ENCODE measurements around the gene PDE4D.

PDE4D gene

GRCh38 chr5:59390989-59391388 lies 502.5 kb downstream of the PDE4D start:
- ATAC-seq = no peak
- TF ChIP-seq ZC3H10 (CRISPR knock-in tag; IDR thresholded peaks at IDR 0.05) (no peak), SNAI2 (CRISPR knock-in tag; IDR thresholded peaks at IDR 0.05) (no peak), BACH2 (CRISPR knock-in tag; IDR thresholded peaks at IDR 0.05; ENCODE audit: borderline replicate concordance) (no peak), ZFP30 (CRISPR knock-in tag; IDR thresholded peaks at IDR 0.05) (no peak), PPARA (CRISPR knock-in tag; IDR thresholded peaks at IDR 0.05; ENCODE audit: borderline replicate concordance) (no peak), ZNF70 (CRISPR knock-in tag; IDR thresholded peaks at IDR 0.05) (no peak), GLIS3 (CRISPR knock-in tag; IDR thresholded peaks at IDR 0.05) (no peak), TSHZ2 (CRISPR knock-in tag; IDR thresholded peaks at IDR 0.05) (no peak), CSDC2 (CRISPR knock-in tag; IDR thresholded peaks at IDR 0.05) (no peak), ZNF565 (CRISPR knock-in tag; conservative IDR thresholded peaks at IDR 0.05; ENCODE audit: low read depth) (no peak), TOX (CRISPR knock-in tag; IDR thresholded peaks at IDR 0.05; ENCODE audit: borderline replicate concordance) (no peak), ARNTL (CRISPR knock-in tag; IDR thresholded peaks at IDR 0.05; ENCODE audit: borderline replicate concordance, low read depth) (no peak), ISL1 (CRISPR knock-in tag; IDR thresholded peaks at IDR 0.05) (no peak), OSR1 (CRISPR knock-in tag; IDR thresholded peaks at IDR 0.05) (no peak)
- TF ChIP-seq, protein P1, sequence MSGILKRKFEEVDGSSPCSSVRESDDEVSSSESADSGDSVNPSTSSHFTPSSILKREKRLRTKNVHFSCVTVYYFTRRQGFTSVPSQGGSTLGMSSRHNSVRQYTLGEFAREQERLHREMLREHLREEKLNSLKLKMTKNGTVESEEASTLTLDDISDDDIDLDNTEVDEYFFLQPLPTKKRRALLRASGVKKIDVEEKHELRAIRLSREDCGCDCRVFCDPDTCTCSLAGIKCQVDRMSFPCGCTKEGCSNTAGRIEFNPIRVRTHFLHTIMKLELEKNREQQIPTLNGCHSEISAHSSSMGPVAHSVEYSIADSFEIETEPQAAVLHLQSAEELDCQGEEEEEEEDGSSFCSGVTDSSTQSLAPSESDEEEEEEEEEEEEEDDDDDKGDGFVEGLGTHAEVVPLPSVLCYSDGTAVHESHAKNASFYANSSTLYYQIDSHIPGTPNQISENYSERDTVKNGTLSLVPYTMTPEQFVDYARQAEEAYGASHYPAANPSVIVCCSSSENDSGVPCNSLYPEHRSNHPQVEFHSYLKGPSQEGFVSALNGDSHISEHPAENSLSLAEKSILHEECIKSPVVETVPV (CRISPR knock-in tag; IDR thresholded peaks at IDR 0.05) = no peak
- TF ChIP-seq, protein P2, sequence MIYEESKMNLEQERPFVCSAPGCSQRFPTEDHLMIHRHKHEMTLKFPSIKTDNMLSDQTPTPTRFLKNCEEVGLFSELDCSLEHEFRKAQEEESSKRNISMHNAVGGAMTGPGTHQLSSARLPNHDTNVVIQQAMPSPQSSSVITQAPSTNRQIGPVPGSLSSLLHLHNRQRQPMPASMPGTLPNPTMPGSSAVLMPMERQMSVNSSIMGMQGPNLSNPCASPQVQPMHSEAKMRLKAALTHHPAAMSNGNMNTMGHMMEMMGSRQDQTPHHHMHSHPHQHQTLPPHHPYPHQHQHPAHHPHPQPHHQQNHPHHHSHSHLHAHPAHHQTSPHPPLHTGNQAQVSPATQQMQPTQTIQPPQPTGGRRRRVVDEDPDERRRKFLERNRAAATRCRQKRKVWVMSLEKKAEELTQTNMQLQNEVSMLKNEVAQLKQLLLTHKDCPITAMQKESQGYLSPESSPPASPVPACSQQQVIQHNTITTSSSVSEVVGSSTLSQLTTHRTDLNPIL (CRISPR knock-in tag; IDR thresholded peaks at IDR 0.05; ENCODE audit: low read depth) = no peak

DNA sequence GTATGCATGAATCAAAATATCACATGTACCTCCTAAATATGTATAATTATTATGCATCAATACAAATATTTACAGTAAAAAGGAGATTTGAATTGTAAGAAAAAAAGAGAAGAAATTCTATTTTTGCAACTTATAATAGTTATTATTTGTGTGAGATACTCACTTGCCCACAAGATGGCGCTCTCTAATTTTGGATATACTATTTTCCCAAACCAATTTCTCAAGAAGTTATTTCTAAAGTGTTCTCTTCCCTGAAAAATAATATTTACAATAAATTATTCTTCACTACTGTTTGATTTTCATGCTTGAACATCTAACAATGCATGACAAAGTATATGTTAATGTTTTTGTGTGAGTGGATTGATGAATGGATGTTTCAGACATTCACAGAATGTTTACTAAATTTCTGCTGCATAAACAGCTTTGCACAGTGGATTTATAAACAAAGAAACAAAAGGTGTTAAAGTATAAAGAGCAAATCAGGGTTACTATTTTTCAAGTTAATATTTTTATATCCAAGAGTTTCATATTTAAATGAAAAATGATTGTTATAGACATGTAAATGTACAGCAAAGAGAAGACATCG lies 503.4 kb downstream of the PDE4D start:
- TF ChIP-seq BACH2 (CRISPR knock-in tag; IDR thresholded peaks at IDR 0.05; ENCODE audit: borderline replicate concordance) = no peak
- TF ChIP-seq ZNF70 (CRISPR knock-in tag; IDR thresholded peaks at IDR 0.05) = no peak
- TF ChIP-seq CSDC2 (CRISPR knock-in tag; IDR thresholded peaks at IDR 0.05) = no peak
- TF ChIP-seq, protein P3, sequence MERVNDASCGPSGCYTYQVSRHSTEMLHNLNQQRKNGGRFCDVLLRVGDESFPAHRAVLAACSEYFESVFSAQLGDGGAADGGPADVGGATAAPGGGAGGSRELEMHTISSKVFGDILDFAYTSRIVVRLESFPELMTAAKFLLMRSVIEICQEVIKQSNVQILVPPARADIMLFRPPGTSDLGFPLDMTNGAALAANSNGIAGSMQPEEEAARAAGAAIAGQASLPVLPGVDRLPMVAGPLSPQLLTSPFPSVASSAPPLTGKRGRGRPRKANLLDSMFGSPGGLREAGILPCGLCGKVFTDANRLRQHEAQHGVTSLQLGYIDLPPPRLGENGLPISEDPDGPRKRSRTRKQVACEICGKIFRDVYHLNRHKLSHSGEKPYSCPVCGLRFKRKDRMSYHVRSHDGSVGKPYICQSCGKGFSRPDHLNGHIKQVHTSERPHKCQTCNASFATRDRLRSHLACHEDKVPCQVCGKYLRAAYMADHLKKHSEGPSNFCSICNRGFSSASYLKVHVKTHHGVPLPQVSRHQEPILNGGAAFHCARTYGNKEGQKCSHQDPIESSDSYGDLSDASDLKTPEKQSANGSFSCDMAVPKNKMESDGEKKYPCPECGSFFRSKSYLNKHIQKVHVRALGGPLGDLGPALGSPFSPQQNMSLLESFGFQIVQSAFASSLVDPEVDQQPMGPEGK (CRISPR knock-in tag; IDR thresholded peaks at IDR 0.05; ENCODE audit: borderline replicate concordance) = no peak
- no peak for TF ChIP-seq GLIS3 (CRISPR knock-in tag; IDR thresholded peaks at IDR 0.05)
- TF ChIP-seq TCF4 (CRISPR knock-in tag; IDR thresholded peaks at IDR 0.05; ENCODE audit: borderline replicate concordance) = no peak
- TF ChIP-seq SNAI2 (CRISPR knock-in tag; IDR thresholded peaks at IDR 0.05) = no peak
- no peak for TF ChIP-seq TOX (CRISPR knock-in tag; IDR thresholded peaks at IDR 0.05; ENCODE audit: borderline replicate concordance)
- TF ChIP-seq, protein P4, sequence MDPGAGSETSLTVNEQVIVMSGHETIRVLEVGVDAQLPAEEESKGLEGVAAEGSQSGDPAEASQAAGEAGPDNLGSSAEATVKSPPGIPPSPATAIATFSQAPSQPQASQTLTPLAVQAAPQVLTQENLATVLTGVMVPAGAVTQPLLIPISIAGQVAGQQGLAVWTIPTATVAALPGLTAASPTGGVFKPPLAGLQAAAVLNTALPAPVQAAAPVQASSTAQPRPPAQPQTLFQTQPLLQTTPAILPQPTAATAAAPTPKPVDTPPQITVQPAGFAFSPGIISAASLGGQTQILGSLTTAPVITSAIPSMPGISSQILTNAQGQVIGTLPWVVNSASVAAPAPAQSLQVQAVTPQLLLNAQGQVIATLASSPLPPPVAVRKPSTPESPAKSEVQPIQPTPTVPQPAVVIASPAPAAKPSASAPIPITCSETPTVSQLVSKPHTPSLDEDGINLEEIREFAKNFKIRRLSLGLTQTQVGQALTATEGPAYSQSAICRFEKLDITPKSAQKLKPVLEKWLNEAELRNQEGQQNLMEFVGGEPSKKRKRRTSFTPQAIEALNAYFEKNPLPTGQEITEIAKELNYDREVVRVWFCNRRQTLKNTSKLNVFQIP (CRISPR knock-in tag; IDR thresholded peaks at IDR 0.05; ENCODE audit: borderline replicate concordance, low read depth) = no peak
- no peak for TF ChIP-seq ZC3H10 (CRISPR knock-in tag; IDR thresholded peaks at IDR 0.05)
- TF ChIP-seq TSHZ2 (CRISPR knock-in tag; IDR thresholded peaks at IDR 0.05) = no peak
- TF ChIP-seq ISL1 (CRISPR knock-in tag; IDR thresholded peaks at IDR 0.05) = no peak
- no peak for ATAC-seq

Data from SK-N-SH treated with all-trans-retinoic acid at 6 μM for 48 hours (cell line).